K562 (cell line): ENCODE results near the gene GZF1. TPM values are rescaled to one million over a fixed set of nuclear protein-coding genes. Genes with fewer than 3 reads are reported as not detected.

ENCODE experiments used
- CBX2 ChIP-seq: fragments of 200-600 bp; sonication (generic); IDR thresholded peaks from one replicate; pipeline ENCODE4 v1.6.1; 2012; ENCODE audit warnings: mild to moderate bottlenecking, low read length, inconsistent platforms; ENCODE audit not compliant: insufficient read depth, poor library complexity, severe bottlenecking
- E4F1 ChIP-seq: fragments of 250-450 bp; sonication (Bioruptor Pico); IDR thresholded peaks from 2 replicates; pipeline ENCODE4 v1.5.0; 2021; ENCODE audit warnings: mild to moderate bottlenecking, borderline replicate concordance
- LEF1 ChIP-seq: fragments of 450-650 bp; IDR thresholded peaks from 2 replicates; pipeline ENCODE4 v1.6.1; 2016; ENCODE audit warnings: mild to moderate bottlenecking
- MTA1 ChIP-seq: fragments of 450-650 bp; IDR thresholded peaks from 2 replicates; pipeline ENCODE4 v1.6.1; 2017; ENCODE audit warnings: borderline replicate concordance
- MYC ChIP-seq, 2 experiments: fragments of 250-450 bp in 1 of 2; sonication (Bioruptor Pico) in 1 of 2; IDR thresholded peaks; 2 replicates each; pipeline versions ENCODE4 v1.5.1 to v1.6.1; 2012 to 2021; ENCODE audit warnings: low read depth in 2 of 2, borderline replicate concordance in 1 of 2, improper control_type of control experiment in 1 of 2, low read length in 1 of 2, mild to moderate bottlenecking in 1 of 2, moderate library complexity in 1 of 2
- NCOA2 ChIP-seq, 2 experiments: fragments of 450-650 bp; IDR thresholded peaks; 2 replicates each; pipeline ENCODE4 v1.6.1; 2018; ENCODE audit warnings: mild to moderate bottlenecking in 2 of 2, moderate library complexity in 1 of 2; ENCODE audit not compliant: partially characterized antibody in 2 of 2
- RCOR1 ChIP-seq, 2 experiments: IDR thresholded peaks; 2 replicates each; pipeline ENCODE4 v1.6.1; 2012; ENCODE audit warnings: low read depth in 2 of 2, low read length in 2 of 2, borderline replicate concordance in 1 of 2, improper control_type of control experiment in 1 of 2
- SUPT5H ChIP-seq: fragments of 450-650 bp; IDR thresholded peaks from 2 replicates; pipeline ENCODE4 v1.6.1; 2016
- USF1 ChIP-seq: sonication (generic); formaldehyde crosslinking; IDR thresholded peaks from 2 replicates; pipeline ENCODE4 v1.9.0; 2022; ENCODE audit warnings: mild to moderate bottlenecking, missing genetic modification reagents
- YY1 ChIP-seq, 3 experiments: IDR thresholded peaks; 2 replicates each; pipeline ENCODE4 v1.6.1; 2011; ENCODE audit warnings: low read length in 2 of 3, mild to moderate bottlenecking in 2 of 3, moderate library complexity in 2 of 3, borderline replicate concordance in 1 of 3, control low read depth in 1 of 3, low read depth in 1 of 3; ENCODE audit not compliant: insufficient read depth in 3 of 3, insufficient replicate concordance in 2 of 3, control insufficient read depth in 1 of 3, insufficient read length in 1 of 3; ENCODE audit errors: extremely low read depth in 1 of 3
- ZBTB17 ChIP-seq: fragments of 450-650 bp; formaldehyde crosslinking; IDR thresholded peaks from 2 replicates; pipeline ENCODE4 v1.4.0; 2020; ENCODE audit warnings: mild to moderate bottlenecking
- ZBTB7A ChIP-seq: IDR thresholded peaks from 2 replicates; pipeline ENCODE4 v1.6.1; 2011; ENCODE audit warnings: low read depth, mild to moderate bottlenecking, low read length, moderate library complexity, borderline replicate concordance; ENCODE audit not compliant: control insufficient read depth
- ZNF24 ChIP-seq: fragments of 450-650 bp; IDR thresholded peaks from 2 replicates; pipeline ENCODE4 v1.6.1; 2016
- ZNF507 ChIP-seq: conservative IDR thresholded peaks from 2 replicates; pipeline ENCODE4 v1.6.1; 2017; ENCODE audit warnings: missing genetic modification characterization, missing compliant biosample characterization
- polyA plus RNA-seq, 8 experiments: library from polyadenylated mRNA; depleted of rRNA in 4 of 8; stranded (reverse) in 5 of 8; unstranded in 3 of 8; fragments of >200 nt; fragmentation: Nextera tagmentation in 2 of 8; fragmentation: Illumina TruSeq in 1 of 8; extraction: Ambion mirVana in 2 of 8; extraction: Trizol in 1 of 8; gene quantifications; 2 replicates each; pipeline versions ENCODE4 v1.2.1 to v1.2.3, GENCODE V29; 2011 to 2014; ENCODE audit warnings: inconsistent platforms in 1 of 8, missing spikeins in 1 of 8
- total RNA-seq, 7 experiments: library from RNA; depleted of rRNA in 6 of 7; stranded (reverse); fragments of >200 nt in 6 of 7; fragmentation: Illumina TruSeq in 2 of 7; extraction: Trizol in 2 of 7; gene quantifications; 2 replicates each; pipeline versions ENCODE4 v1.2.1 to v1.2.3, GENCODE V29; 2011 to 2021; ENCODE audit warnings: low replicate concordance in 1 of 7
- TF ChIP-seq, protein P1 (sequence below): fragments of 250-450 bp; sonication (Bioruptor Pico); IDR thresholded peaks from 2 replicates; pipeline ENCODE4 v1.9.0; 2021; ENCODE audit warnings: mild to moderate bottlenecking
- TF ChIP-seq, protein P2 (sequence below): fragments of 250-450 bp; sonication (Bioruptor Pico); IDR thresholded peaks from 2 replicates; pipeline ENCODE4 v1.4.0; 2020; ENCODE audit warnings: borderline replicate concordance

The GZF1 gene
- total and polyA plus RNA-seq, 9 of the 15 experiments (the other 6 are each of a cell fraction or from before 2014, with no cell fraction given): 1.2 to 15.7 (median 7.4) TPM

GRCh38 chr20:23357767-23358562 is 4.0 kb upstream of the GZF1 start (continued):
- TF ChIP-seq E4F1: no peak
- TF ChIP-seq ZBTB17: no peak
- no peak for TF ChIP-seq ZNF24
- no peak for TF ChIP-seq ZNF507 (tag)
- peak in 1 of 3 experiments; percentile 21 for TF ChIP-seq YY1 (IDR thresholded peaks at IDR 0.05; ENCODE audit: borderline replicate concordance in 1 of 3, control insufficient read depth in 1 of 3, extremely low read depth in 1 of 3, insufficient read depth in 3 of 3, insufficient read length in 1 of 3, insufficient replicate concordance in 2 of 3, low read depth in 1 of 3, low read length in 2 of 3)
- TF ChIP-seq ZBTB7A: 0 out of 2 replicates have a peak, but pooled peaks have one; percentile 11
- TF ChIP-seq NCOA2 (IDR thresholded peaks at IDR 0.05; ENCODE audit: partially characterized antibody in 2 of 2): no peak
- peak; percentile 95 for TF ChIP-seq USF1 (CRISPR knock-in tag)
- TF ChIP-seq, protein P1, sequence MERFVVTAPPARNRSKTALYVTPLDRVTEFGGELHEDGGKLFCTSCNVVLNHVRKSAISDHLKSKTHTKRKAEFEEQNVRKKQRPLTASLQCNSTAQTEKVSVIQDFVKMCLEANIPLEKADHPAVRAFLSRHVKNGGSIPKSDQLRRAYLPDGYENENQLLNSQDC (CRISPR knock-in tag): no peak
- TF ChIP-seq MTA1: peak; percentile 98
- TF ChIP-seq CBX2: no peak
- peak in 1 of 2 experiments; percentile 25; a peak in 1 of 4 replicates for TF ChIP-seq RCOR1 (IDR thresholded peaks at IDR 0.05; ENCODE audit: borderline replicate concordance in 1 of 2, low read depth in 2 of 2, low read length in 2 of 2)
- TF ChIP-seq, protein P2, sequence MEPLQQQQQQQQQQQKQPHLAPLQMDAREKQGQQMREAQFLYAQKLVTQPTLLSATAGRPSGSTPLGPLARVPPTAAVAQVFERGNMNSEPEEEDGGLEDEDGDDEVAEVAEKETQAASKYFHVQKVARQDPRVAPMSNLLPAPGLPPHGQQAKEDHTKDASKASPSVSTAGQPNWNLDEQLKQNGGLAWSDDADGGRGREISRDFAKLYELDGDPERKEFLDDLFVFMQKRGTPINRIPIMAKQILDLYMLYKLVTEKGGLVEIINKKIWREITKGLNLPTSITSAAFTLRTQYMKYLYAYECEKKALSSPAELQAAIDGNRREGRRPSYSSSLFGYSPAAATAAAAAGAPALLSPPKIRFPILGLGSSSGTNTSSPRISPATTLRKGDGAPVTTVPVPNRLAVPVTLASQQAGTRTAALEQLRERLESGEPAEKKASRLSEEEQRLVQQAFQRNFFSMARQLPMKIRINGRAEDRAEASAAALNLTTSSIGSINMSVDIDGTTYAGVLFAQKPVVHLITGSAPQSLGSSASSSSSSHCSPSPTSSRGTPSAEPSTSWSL (CRISPR knock-in tag): no peak
- TF ChIP-seq SUPT5H: peak; percentile 53; the same call in 1 of the 2 replicates
- TF ChIP-seq MYC (IDR thresholded peaks at IDR 0.05; ENCODE audit: low read depth, low read length): peak; percentile 80
- TF ChIP-seq MYC (CRISPR knock-in tag; IDR thresholded peaks at IDR 0.05; ENCODE audit: borderline replicate concordance, low read depth): no peak
- TF ChIP-seq LEF1: no peak
